Sigmoid colon (tissue), 7 donors: ENCODE results near the gene HDLBP. TPM values are rescaled to one million over a fixed set of nuclear protein-coding genes. Genes with fewer than 3 reads are reported as not detected.

Experiments
- DNase-seq: peaks from one replicate; pipeline ENCODE4 v3.0.0-alpha.2; 2019
- H3K27ac ChIP-seq, 4 donors: fragments of 200-600 bp; sonication (generic); one replicate each; pipeline ENCODE4 v1.5.1; 2016 to 2019; ENCODE audit warnings: mild to moderate bottlenecking in 1 of 4
- H3K27me3 ChIP-seq, 3 donors: fragments of 200-600 bp; sonication (generic); one replicate each; pipeline ENCODE4 v1.5.1; 2019; ENCODE audit warnings: mild to moderate bottlenecking in 1 of 3
- H3K36me3 ChIP-seq, 4 donors: fragments of 200-600 bp; sonication (generic); one replicate each; pipeline ENCODE4 v1.5.1; 2016 to 2019
- H3K4me1 ChIP-seq, 4 donors: fragments of 200-600 bp; sonication (generic); one replicate each; pipeline ENCODE4 v1.5.1; 2017 to 2019
- H3K4me3 ChIP-seq, 4 donors: fragments of 200-600 bp; sonication (generic); one replicate each; pipeline ENCODE4 v1.5.1; 2017 to 2019; ENCODE audit warnings: mild to moderate bottlenecking in 2 of 4, moderate library complexity in 1 of 4
- H3K9me3 ChIP-seq, 4 donors: fragments of 200-600 bp in 3 of 4; sonication (generic) in 3 of 4; one replicate each; pipeline versions ENCODE4 v1.5.1 to v1.6.1; 2013 to 2019
- EP300 ChIP-seq, 4 donors: sonication (generic); formaldehyde crosslinking; IDR thresholded peaks; one replicate each; pipeline ENCODE4 v1.6.1; 2017; ENCODE audit warnings: antibody characterized with exemption in 4 of 4
- POLR2A ChIP-seq, 2 donors: fragments of 450-650 bp; IDR thresholded peaks; one replicate each; pipeline ENCODE4 v1.6.1; 2016; ENCODE audit warnings: antibody characterized with exemption in 2 of 2, mild to moderate bottlenecking in 2 of 2, moderate library complexity in 2 of 2
- POLR2AphosphoS5 ChIP-seq, 4 donors: sonication (generic); formaldehyde crosslinking; IDR thresholded peaks; one replicate each; pipeline ENCODE4 v1.6.1; 2017; ENCODE audit warnings: antibody characterized with exemption in 4 of 4
- WGBS, 2 donors: extraction: QIAGEN DNeasy Blood & Tissue Kit; methylation state at CpG; one replicate each; pipeline ENCODE4 v1.1.7; 2013; 5-methylcytosine and 5-hydroxymethylcytosine counted together
- intact Hi-C: fragments of 100-400 bp; cut with DNase I; formaldehyde crosslinking; loops from one replicate; pipeline ENCODE4 v1.15.1; 2023
- polyA plus RNA-seq, 3 donors: library from polyadenylated mRNA; stranded (reverse); fragments of 200-250 nt; gene quantifications; one replicate each; pipeline ENCODE4 v1.2.3, GENCODE V29; 2013
- total RNA-seq, 4 donors: library from RNA; depleted of rRNA; stranded (reverse); fragments of >200 nt; gene quantifications; one replicate each; pipeline ENCODE4 v1.1.0, GENCODE V29; 2016
- TF ChIP-seq, protein P1 (sequence below), 4 experiments: fragments of 450-650 bp in 3 of 4; fragments of 200-600 bp in 1 of 4; IDR thresholded peaks; one replicate each; pipeline ENCODE4 v1.5.1; 2016 to 2019; ENCODE audit warnings: antibody characterized with exemption in 4 of 4, mild to moderate bottlenecking in 3 of 4, moderate library complexity in 2 of 4
- donor health status: healthy with polysubstance abuse.
- donor health status: Bipolar disorder and iron deficiency.
- donor health status: healthy.

HDLBP gene
- total and polyA plus RNA-seq, 7 donors, result 115 to 281 (median 201) TPM

DNA sequence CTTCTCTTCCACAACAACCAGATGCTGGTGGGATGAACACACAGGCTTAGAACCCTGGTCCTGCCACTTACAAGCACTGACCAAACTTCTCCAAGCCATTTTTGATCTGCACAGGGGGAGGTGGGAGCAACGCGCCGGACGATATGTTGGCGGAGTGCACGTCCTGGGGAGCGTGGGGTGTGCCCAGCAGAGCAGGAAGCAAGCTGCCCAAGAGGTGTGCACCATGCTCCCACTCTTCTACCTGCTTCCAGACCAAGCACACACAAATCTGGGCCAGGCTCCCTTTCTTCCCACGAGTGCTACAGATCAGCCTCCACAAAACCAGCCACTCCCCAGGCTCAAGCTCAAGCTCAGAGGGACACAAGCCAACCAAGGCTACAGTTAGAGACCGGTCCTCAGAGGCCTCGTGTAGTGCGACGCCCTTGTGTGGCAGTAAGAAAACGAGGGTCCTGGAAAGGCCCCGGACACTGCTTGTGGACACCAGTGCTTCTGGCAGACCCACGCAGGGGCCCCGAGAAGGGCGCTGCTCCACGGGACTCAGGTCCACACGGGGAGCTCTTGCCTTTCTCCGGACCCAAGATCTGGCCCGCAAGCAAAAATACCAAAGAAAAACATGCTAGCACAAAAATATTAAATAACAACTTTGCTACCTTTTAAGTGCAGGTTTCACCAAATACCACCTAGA is 75.0 kb downstream of the HDLBP start:
- intact Hi-C loops, result no loop called here
- H3K9me3 ChIP-seq, result no peaks in the 10 kb centered on the region
- H3K4me1 ChIP-seq, result no peaks in the 10 kb centered on the region
- H3K4me3 ChIP-seq, result no peak overlapping the region
- TF ChIP-seq POLR2A (IDR thresholded peaks at IDR 0.05) (no peak), EP300 (IDR thresholded peaks at IDR 0.05) (no peak), POLR2AphosphoS5 (IDR thresholded peaks at IDR 0.05) (no peak)
- TF ChIP-seq, protein P1, sequence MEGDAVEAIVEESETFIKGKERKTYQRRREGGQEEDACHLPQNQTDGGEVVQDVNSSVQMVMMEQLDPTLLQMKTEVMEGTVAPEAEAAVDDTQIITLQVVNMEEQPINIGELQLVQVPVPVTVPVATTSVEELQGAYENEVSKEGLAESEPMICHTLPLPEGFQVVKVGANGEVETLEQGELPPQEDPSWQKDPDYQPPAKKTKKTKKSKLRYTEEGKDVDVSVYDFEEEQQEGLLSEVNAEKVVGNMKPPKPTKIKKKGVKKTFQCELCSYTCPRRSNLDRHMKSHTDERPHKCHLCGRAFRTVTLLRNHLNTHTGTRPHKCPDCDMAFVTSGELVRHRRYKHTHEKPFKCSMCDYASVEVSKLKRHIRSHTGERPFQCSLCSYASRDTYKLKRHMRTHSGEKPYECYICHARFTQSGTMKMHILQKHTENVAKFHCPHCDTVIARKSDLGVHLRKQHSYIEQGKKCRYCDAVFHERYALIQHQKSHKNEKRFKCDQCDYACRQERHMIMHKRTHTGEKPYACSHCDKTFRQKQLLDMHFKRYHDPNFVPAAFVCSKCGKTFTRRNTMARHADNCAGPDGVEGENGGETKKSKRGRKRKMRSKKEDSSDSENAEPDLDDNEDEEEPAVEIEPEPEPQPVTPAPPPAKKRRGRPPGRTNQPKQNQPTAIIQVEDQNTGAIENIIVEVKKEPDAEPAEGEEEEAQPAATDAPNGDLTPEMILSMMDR (IDR thresholded peaks at IDR 0.05), result no peak
- H3K36me3 ChIP-seq, result peaks cover 66 to 100% (median 85%) of the 10 kb centered on the region in 4 donors
- H3K27me3 ChIP-seq, result no peaks in the 10 kb centered on the region
- DNase-seq, result no peak
- H3K27ac ChIP-seq, result no peak overlapping the region
- WGBS, 2 donors, result 95 to 96% methylated on average over 21 of the region's 21 CpGs

- no peak for DNase-seq
- Histone ChIP-seq H3K27me3 (no peaks in the 10 kb centered on the region), H3K36me3 (peaks cover 66 to 100% (median 86%) of the 10 kb centered on the region in 4 donors), H3K4me1 (no peaks in the 10 kb centered on the region), H3K9me3 (no peaks in the 10 kb centered on the region), H3K4me3 (no peak overlapping the region), H3K27ac (no peak overlapping the region)
- WGBS, 2 donors, result 97% methylated on average over 28 of the region's 28 CpGs
- intact Hi-C loops, result no loop called here
- no peak for TF ChIP-seq EP300 (IDR thresholded peaks at IDR 0.05)
- TF ChIP-seq POLR2AphosphoS5 (IDR thresholded peaks at IDR 0.05), result no peak
- TF ChIP-seq POLR2A (IDR thresholded peaks at IDR 0.05), result no peak
- TF ChIP-seq, protein P1 (IDR thresholded peaks at IDR 0.05), result no peak
Observed at GRCh38 chr2:241239552-241240202, 75.8 kb downstream of the HDLBP start.

GRCh38 chr2:241238693-241239198 is 76.7 kb downstream of the HDLBP start:
- intact Hi-C loops, result no loop called here
- WGBS, 2 donors, result 77 to 89% methylated on average over 5 of the region's 5 CpGs
- no peaks in the 10 kb centered on the region for H3K27me3 ChIP-seq

DNA sequence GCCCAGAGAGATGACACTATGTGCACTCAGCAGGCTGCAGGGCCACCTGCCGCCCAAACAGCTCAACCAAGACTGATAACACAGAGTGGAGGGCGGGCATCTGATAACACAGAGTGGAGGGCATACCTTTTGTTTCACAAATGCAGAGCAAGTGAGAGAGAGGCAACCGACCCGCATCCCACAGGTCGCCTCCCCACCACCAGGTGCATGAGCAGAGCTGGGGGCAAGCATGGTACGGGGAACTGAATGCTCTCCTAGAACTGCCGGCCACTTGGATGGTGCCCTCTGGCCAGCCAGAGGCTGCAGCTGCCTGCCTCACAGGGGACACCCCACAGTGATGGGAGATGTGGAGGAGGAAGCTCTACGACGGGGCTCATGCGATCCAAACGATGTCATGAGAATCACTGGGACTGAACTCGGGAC is 77.5 kb downstream of the HDLBP start:
- TF ChIP-seq POLR2AphosphoS5 (IDR thresholded peaks at IDR 0.05), result no peak
- TF ChIP-seq POLR2A (IDR thresholded peaks at IDR 0.05), result no peak
- TF ChIP-seq EP300 (IDR thresholded peaks at IDR 0.05), result no peak
- TF ChIP-seq, protein P1 (IDR thresholded peaks at IDR 0.05), result no peak
- no peak overlapping the region for H3K27ac ChIP-seq
- peak; percentile 52 for DNase-seq
- 92 to 95% methylated on average over 12 of the region's 12 CpGs for WGBS, 2 donors
- intact Hi-C loops, result no loop called here
- H3K4me1 ChIP-seq, result no peaks in the 10 kb centered on the region
- no peak overlapping the region for H3K4me3 ChIP-seq
- no peaks in the 10 kb centered on the region for H3K9me3 ChIP-seq
- H3K36me3 ChIP-seq, result peaks cover 74 to 100% (median 93%) of the 10 kb centered on the region in 4 donors
- H3K27me3 ChIP-seq, result no peaks in the 10 kb centered on the region

More at GRCh38 chr2:241238693-241239198, 76.7 kb downstream of the HDLBP start:
- Histone ChIP-seq H3K9me3 (no peaks in the 10 kb centered on the region), H3K4me3 (no peak overlapping the region), H3K4me1 (no peaks in the 10 kb centered on the region), H3K27ac (no peak overlapping the region), H3K36me3 (peaks cover 74 to 100% (median 93%) of the 10 kb centered on the region in 4 donors)
- TF ChIP-seq POLR2AphosphoS5 (IDR thresholded peaks at IDR 0.05) (no peak), EP300 (IDR thresholded peaks at IDR 0.05) (no peak), POLR2A (IDR thresholded peaks at IDR 0.05) (no peak)
- TF ChIP-seq, protein P1 (IDR thresholded peaks at IDR 0.05), result no peak
- no peak for DNase-seq
